ENCODE measurements around the gene TACR1.

The TACR1 gene

DNA sequence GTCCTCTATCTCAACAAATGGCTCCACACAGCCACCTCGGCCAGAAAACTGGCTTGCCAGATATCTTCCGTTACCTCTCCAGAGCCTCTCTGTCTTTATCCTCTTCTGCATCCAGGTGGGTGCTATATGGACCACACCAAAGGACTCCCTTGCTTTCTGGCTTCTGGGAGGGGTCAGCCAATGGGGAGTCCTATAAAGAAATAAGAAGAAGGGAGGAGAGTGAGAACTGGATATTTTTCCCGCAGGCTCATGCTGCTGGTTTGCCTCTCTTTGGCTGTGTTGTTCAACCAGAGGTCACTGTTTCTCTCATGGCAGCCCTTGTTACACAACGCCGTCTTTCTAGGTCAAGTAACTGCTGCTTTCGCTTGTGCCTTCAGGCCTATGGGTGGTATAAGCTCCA is 168.1 kb downstream of the TACR1 start:
- DNase-seq (ENCODE audit: extremely low spot score, insufficient read length, low read depth) (no peak), FAIRE-seq (no peak)

DNA sequence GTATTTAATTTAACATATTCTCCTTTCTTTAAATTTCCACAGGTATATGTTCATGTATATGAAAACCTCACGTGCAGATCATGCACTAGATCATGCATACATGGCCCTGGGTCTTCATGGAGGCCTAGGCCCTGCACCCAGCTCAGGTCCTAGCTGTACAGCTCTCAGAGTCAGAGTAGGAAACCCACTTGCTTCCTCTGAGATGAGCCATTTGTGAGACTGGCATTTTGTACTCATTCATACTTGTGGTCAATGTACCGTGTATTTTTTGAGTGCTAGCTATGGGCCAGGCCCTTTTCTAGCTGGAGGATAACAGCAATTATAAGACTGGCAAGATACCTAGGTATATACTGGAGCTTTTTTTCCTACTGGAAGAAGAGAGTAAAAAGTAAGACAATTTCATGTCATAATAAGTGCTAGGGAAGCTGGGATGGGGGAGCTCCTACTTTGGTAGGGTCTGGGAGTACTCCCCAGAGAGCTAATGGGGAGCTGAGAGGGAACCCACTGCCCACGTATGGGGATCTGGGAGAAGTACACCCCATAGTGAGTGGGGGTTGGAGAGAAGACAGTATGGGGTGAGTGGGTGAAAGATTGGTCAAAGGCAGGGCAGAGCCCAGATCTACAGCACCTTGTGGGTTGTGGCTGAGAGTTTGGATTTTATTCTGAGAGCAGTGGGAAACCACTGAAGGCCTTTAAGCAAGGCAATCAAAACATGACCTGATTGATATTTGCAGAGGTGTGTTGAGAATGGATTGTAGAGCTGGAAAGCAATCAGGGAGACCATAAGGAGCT is 168.9 kb downstream of the TACR1 start:
- FAIRE-seq, result no peak

GRCh38 chr2:75027886-75028285 is 171.4 kb downstream of the TACR1 start:
- no peak for FAIRE-seq
- DNase-seq (ENCODE audit: extremely low spot score, insufficient read length, low read depth), result no peak

More for the DNA sequence above, 168.9 kb downstream of the TACR1 start:
- no peak for DNase-seq (ENCODE audit: extremely low spot score, insufficient read length, low read depth)

DNA sequence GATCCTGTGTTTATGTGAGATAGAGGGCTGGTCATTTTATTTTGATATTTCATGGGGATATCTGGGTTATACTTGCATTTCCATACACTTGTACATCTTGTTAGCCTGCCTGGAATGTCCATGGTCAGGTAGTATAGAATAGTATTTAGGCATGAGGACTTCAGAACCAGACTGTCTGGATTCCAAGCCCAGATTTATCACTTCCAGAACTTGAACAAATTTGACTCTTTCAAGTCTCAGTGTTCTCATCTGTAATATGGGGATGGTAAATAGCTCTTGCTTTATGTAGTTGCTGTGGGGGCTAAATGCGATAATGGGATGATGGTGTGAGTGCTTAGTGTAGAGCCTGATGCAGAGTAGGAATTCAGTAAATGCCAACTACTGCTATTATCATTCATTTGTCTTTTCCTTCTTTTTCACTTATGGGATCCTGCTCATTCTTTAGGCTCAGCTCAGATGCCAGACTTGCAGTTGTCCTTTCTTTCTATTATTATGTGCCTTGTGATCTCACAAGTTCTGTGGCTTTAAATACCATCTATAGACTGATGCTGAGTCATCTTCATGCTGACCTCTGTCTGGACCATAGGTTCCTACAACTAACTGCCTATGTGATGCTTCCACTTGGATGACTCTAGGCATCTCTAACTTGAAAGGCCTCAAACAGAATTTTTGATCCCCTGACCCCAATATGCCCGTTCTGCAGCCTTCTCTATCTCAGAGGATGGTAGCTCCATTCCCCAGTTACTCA is 173.5 kb downstream of the TACR1 start:
- DNase-seq (ENCODE audit: extremely low spot score, insufficient read length, low read depth), result no peak
- no peak for FAIRE-seq

- FAIRE-seq, result no peak
Observed at GRCh38 chr2:75025216-75025615, 174.1 kb downstream of the TACR1 start.

GRCh38 chr2:75023666-75024455 is 175.5 kb downstream of the TACR1 start:
- FAIRE-seq (no peak), DNase-seq (ENCODE audit: extremely low spot score, insufficient read length, low read depth) (no peak)

More at GRCh38 chr2:75025216-75025615, 174.1 kb downstream of the TACR1 start:
- DNase-seq (ENCODE audit: extremely low spot score, insufficient read length, low read depth), result no peak

DNA sequence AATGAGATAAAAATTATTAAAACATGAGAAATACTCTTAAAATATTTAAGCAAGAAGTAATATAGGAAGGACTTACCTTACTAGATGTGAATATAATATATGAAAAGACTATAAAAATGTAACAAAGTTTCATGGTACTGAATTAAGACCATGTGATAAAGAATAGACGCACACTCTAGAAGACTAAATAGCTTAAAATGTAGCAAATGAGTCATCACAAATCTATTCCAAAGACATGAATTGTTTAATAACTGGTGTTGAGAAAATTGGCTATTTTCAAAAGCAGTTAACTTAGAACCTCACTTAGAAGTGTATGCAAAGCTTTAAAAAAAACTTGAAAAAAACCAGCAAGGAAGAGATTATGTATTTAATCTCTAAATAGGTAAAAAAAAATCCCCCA is 176.8 kb downstream of the TACR1 start:
- FAIRE-seq (no peak), DNase-seq (ENCODE audit: extremely low spot score, insufficient read length, low read depth) (no peak)

- DNase-seq (ENCODE audit: extremely low spot score, insufficient read length, low read depth), result no peak
- FAIRE-seq, result no peak
Observed at GRCh38 chr2:75021672-75022071, 177.6 kb downstream of the TACR1 start.

- FAIRE-seq, result no peak
Observed at GRCh38 chr2:75020476-75020875, 178.8 kb downstream of the TACR1 start.

GRCh38 chr2:75019790-75020189 is 179.5 kb downstream of the TACR1 start:
- no peak for DNase-seq (ENCODE audit: extremely low spot score, insufficient read length, low read depth)
- FAIRE-seq, result no peak

More at GRCh38 chr2:75020476-75020875, 178.8 kb downstream of the TACR1 start:
- DNase-seq (ENCODE audit: extremely low spot score, insufficient read length, low read depth), result no peak

- FAIRE-seq (no peak), DNase-seq (ENCODE audit: extremely low spot score, insufficient read length, low read depth) (no peak)
Observed at GRCh38 chr2:75018162-75018561, 181.2 kb downstream of the TACR1 start.

GRCh38 chr2:75012080-75012479 is 187.2 kb downstream of the TACR1 start:
- no peak for FAIRE-seq

GRCh38 chr2:75010571-75010970 is 188.7 kb downstream of the TACR1 start:
- FAIRE-seq (no peak), DNase-seq (ENCODE audit: extremely low spot score, insufficient read length, low read depth) (no peak)

More at GRCh38 chr2:75012080-75012479, 187.2 kb downstream of the TACR1 start:
- DNase-seq (ENCODE audit: extremely low spot score, insufficient read length, low read depth), result no peak

DNA sequence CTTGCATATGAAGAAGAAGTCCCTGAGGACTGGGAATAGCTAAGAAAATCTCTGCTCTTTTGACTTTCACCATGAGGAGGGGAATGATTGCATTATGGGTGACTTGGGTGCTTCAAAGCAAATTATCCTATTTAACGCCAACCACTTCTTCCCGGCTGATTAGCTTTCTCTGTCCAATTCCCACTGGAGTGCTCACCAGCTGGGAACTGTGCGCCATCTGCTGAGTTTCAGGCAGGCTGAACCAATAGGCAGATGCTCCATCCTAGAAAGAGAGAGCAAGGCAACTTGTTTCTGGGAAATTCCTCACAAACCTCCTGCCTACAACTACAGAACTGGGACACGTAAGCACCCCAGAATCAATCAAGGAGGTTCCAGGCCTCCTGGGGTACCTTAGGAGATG is 191.5 kb downstream of the TACR1 start:
- DNase-seq (ENCODE audit: extremely low spot score, insufficient read length, low read depth) (no peak), FAIRE-seq (no peak)

GRCh38 chr2:75007061-75007460 is 192.3 kb downstream of the TACR1 start:
- no peak for FAIRE-seq
- no peak for DNase-seq (ENCODE audit: extremely low spot score, insufficient read length, low read depth)

- no peak for FAIRE-seq
- no peak for DNase-seq (ENCODE audit: extremely low spot score, insufficient read length, low read depth)
Observed at GRCh38 chr2:75006041-75006440, 193.3 kb downstream of the TACR1 start.

GRCh38 chr2:75003773-75004172 is 195.5 kb downstream of the TACR1 start:
- no peak for FAIRE-seq
- DNase-seq (ENCODE audit: extremely low spot score, insufficient read length, low read depth), result no peak

- FAIRE-seq (no peak), DNase-seq (ENCODE audit: extremely low spot score, insufficient read length, low read depth) (no peak)
Observed at GRCh38 chr2:75003276-75003675, 196.0 kb downstream of the TACR1 start.

DNA sequence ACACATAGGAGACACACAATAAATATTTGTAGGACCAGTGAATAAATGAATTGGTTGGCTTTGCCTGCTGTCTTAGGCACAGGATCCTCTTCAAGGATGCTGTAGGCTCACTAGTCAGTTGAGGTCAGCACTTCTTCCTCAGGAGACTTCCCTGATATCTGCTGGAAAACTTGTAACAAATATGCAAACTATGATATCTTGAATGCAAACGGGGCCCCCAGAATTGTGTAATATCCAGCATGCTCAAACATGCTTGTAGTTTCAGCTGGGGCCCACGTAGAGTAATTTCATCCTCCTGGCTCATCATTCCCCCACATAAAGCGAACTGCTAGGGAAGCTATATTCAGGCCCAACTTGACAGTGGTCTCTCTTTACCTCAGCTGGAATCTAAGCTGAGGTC is 197.3 kb downstream of the TACR1 start:
- no peak for DNase-seq (ENCODE audit: extremely low spot score, insufficient read length, low read depth)
- no peak for FAIRE-seq

GRCh38 chr2:74999468-74999867 is 199.9 kb downstream of the TACR1 start:
- FAIRE-seq (no peak), DNase-seq (ENCODE audit: extremely low spot score, insufficient read length, low read depth) (no peak)
